Endodermal cell (in vitro differentiated cells): ENCODE data around the gene PTPRE. TPM values are rescaled to one million over a fixed set of nuclear protein-coding genes. Genes with fewer than 3 reads are reported as not detected.

Experiments used
- DNase-seq: peaks from one replicate; pipeline ENCODE4 v3.0.0-alpha.2; 2017
- H3K27ac ChIP-seq: 2 replicates; pipeline ENCODE4 v1.5.1; 2013; ENCODE audit warnings: mild to moderate bottlenecking, low read depth, low read length, moderate library complexity
- H3K27me3 ChIP-seq: 2 replicates; pipeline ENCODE4 v1.6.1; 2013; ENCODE audit warnings: mild to moderate bottlenecking, low read length, moderate library complexity; ENCODE audit not compliant: insufficient read depth, control insufficient read depth, poor library complexity, severe bottlenecking
- H3K36me3 ChIP-seq: 2 replicates; pipeline ENCODE4 v1.7.0; 2013; ENCODE audit warnings: mild to moderate bottlenecking, low read length, moderate library complexity; ENCODE audit not compliant: control insufficient read depth, insufficient read depth
- H3K4me1 ChIP-seq: one replicate; pipeline ENCODE4 v1.7.0; 2013; ENCODE audit warnings: low read length; ENCODE audit not compliant: control insufficient read depth, insufficient read depth
- H3K4me3 ChIP-seq: 2 replicates; pipeline ENCODE4 v1.5.1; 2013; ENCODE audit warnings: mild to moderate bottlenecking, low read length, moderate library complexity
- H3K9ac ChIP-seq: 2 replicates; pipeline ENCODE4 v1.6.1; 2013; ENCODE audit warnings: mild to moderate bottlenecking, low read length, moderate library complexity; ENCODE audit not compliant: poor library complexity, severe bottlenecking; ENCODE audit errors: extremely low read depth
- H3K9me3 ChIP-seq: 2 replicates; pipeline ENCODE4 v1.6.1; 2013; ENCODE audit warnings: mild to moderate bottlenecking, low read length, moderate library complexity; ENCODE audit not compliant: control insufficient read depth
- H3K27ac Mint-ChIP-seq: 2 replicates; pipeline ENCODE4 v1.8.0; 2020; ENCODE audit warnings: mixed read lengths
- H3K27me3 Mint-ChIP-seq: 2 replicates; pipeline ENCODE4 v1.8.0; 2021; ENCODE audit warnings: mild to moderate bottlenecking, mixed read lengths; ENCODE audit not compliant: insufficient read depth
- H3K36me3 Mint-ChIP-seq: 2 replicates; pipeline ENCODE4 v1.8.0; 2020; ENCODE audit warnings: low read depth, mixed read lengths
- H3K4me1 Mint-ChIP-seq: 2 replicates; pipeline ENCODE4 v1.8.0; 2020; ENCODE audit warnings: mixed read lengths
- H3K4me3 Mint-ChIP-seq: 2 replicates; pipeline ENCODE4 v1.8.0; 2020; ENCODE audit warnings: mild to moderate bottlenecking, moderate library complexity, mixed read lengths
- H3K9me3 Mint-ChIP-seq: 2 replicates; pipeline ENCODE4 v1.8.0; 2020; ENCODE audit warnings: mild to moderate bottlenecking, mixed read lengths
- CTCF ChIP-seq: fragments of 200-600 bp; sonication (generic); conservative IDR thresholded peaks from 2 replicates; pipeline ENCODE4 v1.5.0; 2021; ENCODE audit warnings: antibody characterized with exemption, mild to moderate bottlenecking
- WGBS, 2 experiments: methylation state at CpG; one replicate each; pipeline versions ENCODE4 v1.1.5 to v1.1.7; 2013; ENCODE audit warnings: missing lambda C conversion rate in 2 of 2, mixed read lengths in 1 of 2; ENCODE audit not compliant: insufficient coverage in 1 of 2, insufficient read length in 1 of 2; 5-methylcytosine and 5-hydroxymethylcytosine counted together
- total RNA-seq, 2 donors: library from RNA; stranded (reverse); fragmentation: NEBNext Ultra II Directional in 1 of 2; extraction: Animal tissue kit (Norgen Biotek cat#: 25700) in 1 of 2; gene quantifications; 2 replicates in 1 of 2; 3 replicates in 1 of 2; pipeline ENCODE4 v1.2.1, GENCODE V29; 2021

Gene PTPRE
- total RNA-seq, 2 donors from 2014 or later, result 0.75 to 3.0 TPM

GRCh38 chr10:127932521-127933270, 25.8 kb downstream of the PTPRE start:
- Histone ChIP-seq H3K4me1 (peaks cover 8% of the 10 kb centered on the region), H3K9me3 (no peaks in the 10 kb centered on the region), H3K27me3 (no peaks in the 10 kb centered on the region), H3K9ac (no peak overlapping the region), H3K27ac (no peak overlapping the region), H3K36me3 (no peaks in the 10 kb centered on the region), H3K4me3 (no peak overlapping the region)
- Mint-ChIP-seq H3K27me3 (peaks cover 15% of the 10 kb centered on the region), H3K27ac (no peak overlapping the region), H3K4me3 (no peak overlapping the region), H3K4me1 (peaks cover 13% of the 10 kb centered on the region), H3K36me3 (no peaks in the 10 kb centered on the region), H3K9me3 (peaks cover 6% of the 10 kb centered on the region)
- 94 to 96% methylated on average over 14 to 15 of the region's 15 CpGs for WGBS, 2 experiments
- DNase-seq, result no peak
- TF ChIP-seq CTCF, result no peak

- H3K9ac ChIP-seq, result no peak overlapping the region
- 93% methylated on average over 5 of the region's 5 CpGs; no CpG with 5 or more reads in 1 of the 2 experiments for whole genome bisulfite sequencing, 2 experiments
- Mint-ChIP-seq H3K27me3 (peaks cover 15% of the 10 kb centered on the region), H3K4me1 (peaks cover 7% of the 10 kb centered on the region), H3K9me3 (peaks cover 6% of the 10 kb centered on the region), H3K36me3 (no peaks in the 10 kb centered on the region), H3K4me3 (no peak overlapping the region), H3K27ac (no peak overlapping the region)
- no peaks in the 10 kb centered on the region for H3K27me3 ChIP-seq
- no peak for TF ChIP-seq CTCF
- no peaks in the 10 kb centered on the region for H3K9me3 ChIP-seq
- no peak overlapping the region for H3K4me3 ChIP-seq
- H3K36me3 ChIP-seq, result no peaks in the 10 kb centered on the region
- peaks cover 7% of the 10 kb centered on the region for H3K4me1 ChIP-seq
- H3K27ac ChIP-seq, result no peak overlapping the region
- no peak for DNase-seq
Measured at GRCh38 chr10:127933271-127933670, 26.4 kb downstream of the PTPRE start.

GRCh38 chr10:127934383-127934782, 27.5 kb downstream of the PTPRE start:
- Mint-ChIP-seq H3K27me3 (peaks cover 15% of the 10 kb centered on the region), H3K4me1 (no peaks in the 10 kb centered on the region), H3K36me3 (no peaks in the 10 kb centered on the region), H3K27ac (no peak overlapping the region), H3K9me3 (peaks cover 6% of the 10 kb centered on the region), H3K4me3 (no peak overlapping the region)
- H3K36me3 ChIP-seq, result no peaks in the 10 kb centered on the region
- no peak overlapping the region for H3K9ac ChIP-seq
- no peak overlapping the region for H3K27ac ChIP-seq
- no peak for DNase-seq
- TF ChIP-seq CTCF, result no peak
- no peaks in the 10 kb centered on the region for H3K9me3 ChIP-seq
- no peaks in the 10 kb centered on the region for H3K27me3 ChIP-seq
- H3K4me1 ChIP-seq, result no peaks in the 10 kb centered on the region
- 94 to 100% methylated on average over 5 to 14 of the region's 14 CpGs for WGBS, 2 experiments
- no peak overlapping the region for H3K4me3 ChIP-seq
